ENCODE results near the gene RAB44. TPM values are rescaled to one million over a fixed set of nuclear protein-coding genes. Genes with fewer than 3 reads are reported as not detected.

Gene RAB44
- total and polyA plus RNA-seq, 9 of the 15 experiments (the other 6 are each of a cell fraction or from before 2014, with no cell fraction given): not detected

DNA sequence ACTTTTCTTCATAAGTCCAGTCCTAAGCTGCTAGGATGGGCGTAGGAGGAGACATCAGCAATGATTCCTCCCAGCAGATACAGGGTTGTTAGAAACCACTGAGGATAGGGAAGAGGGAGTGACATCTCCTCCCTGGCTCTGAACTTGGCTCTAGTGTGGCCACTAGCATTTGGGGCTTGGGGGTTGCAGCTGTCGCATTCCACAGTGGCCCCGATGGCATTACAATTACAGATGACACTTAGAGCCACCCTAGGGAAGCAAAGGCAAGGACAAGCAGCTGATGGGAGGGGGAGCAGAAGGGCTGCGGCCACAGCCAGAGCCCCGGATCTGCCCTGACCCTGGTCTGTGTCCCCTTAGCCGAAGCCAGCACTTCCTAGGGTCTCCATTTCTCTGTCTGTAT lies 28.6 kb upstream of the RAB44 start (continued):
- TF ChIP-seq, protein P1, sequence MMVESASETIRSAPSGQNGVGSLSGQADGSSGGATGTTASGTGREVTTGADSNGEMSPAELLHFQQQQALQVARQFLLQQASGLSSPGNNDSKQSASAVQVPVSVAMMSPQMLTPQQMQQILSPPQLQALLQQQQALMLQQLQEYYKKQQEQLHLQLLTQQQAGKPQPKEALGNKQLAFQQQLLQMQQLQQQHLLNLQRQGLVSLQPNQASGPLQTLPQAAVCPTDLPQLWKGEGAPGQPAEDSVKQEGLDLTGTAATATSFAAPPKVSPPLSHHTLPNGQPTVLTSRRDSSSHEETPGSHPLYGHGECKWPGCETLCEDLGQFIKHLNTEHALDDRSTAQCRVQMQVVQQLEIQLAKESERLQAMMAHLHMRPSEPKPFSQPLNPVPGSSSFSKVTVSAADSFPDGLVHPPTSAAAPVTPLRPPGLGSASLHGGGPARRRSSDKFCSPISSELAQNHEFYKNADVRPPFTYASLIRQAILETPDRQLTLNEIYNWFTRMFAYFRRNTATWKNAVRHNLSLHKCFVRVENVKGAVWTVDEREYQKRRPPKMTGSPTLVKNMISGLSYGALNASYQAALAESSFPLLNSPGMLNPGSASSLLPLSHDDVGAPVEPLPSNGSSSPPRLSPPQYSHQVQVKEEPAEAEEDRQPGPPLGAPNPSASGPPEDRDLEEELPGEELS (CRISPR knock-in tag; IDR thresholded peaks at IDR 0.05; ENCODE audit: borderline replicate concordance): no peak
- TF ChIP-seq NCOR1 (IDR thresholded peaks at IDR 0.05) (no peak), ARID1B (IDR thresholded peaks at IDR 0.05) (no peak), ZBED1 (IDR thresholded peaks at IDR 0.05) (no peak), NUFIP1 (IDR thresholded peaks at IDR 0.05; ENCODE audit: partially characterized antibody) (no peak)

DNA sequence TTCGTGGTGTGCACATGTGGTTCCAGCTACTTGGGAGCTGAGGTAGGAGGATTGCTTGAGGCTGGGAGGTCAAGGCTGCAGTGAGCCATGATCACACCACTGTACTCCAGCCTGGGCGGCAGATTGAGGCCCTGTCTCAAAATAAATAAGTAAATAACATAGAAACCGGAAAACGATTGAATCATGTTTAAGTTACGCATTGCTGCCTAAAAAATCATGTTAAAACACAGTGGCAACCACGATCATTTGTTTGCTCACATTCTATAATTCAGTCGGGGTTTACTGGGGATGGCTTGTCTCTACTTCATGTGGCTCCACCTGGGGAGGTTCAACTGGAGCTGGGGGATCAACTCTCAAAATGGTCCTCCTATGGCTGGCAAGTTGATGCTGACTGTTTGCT lies 27.4 kb upstream of the RAB44 start:
- ATAC-seq (no peak), FAIRE-seq (no peak), DNase-seq (ENCODE audit: extremely low read depth in 1 of 4, low spot score in 3 of 4) (no peak)
- Histone ChIP-seq H3K27me3 (ENCODE audit: control insufficient read depth in 2 of 2, insufficient read depth in 2 of 2, low read length in 2 of 2) (peaks cover 21 to 43% of the 10 kb centered on the region in 2 experiments), H4K20me1 (replicated peaks; ENCODE audit: control insufficient read depth, insufficient read depth, low read length) (no peaks in the 10 kb centered on the region), H2AFZ (ENCODE audit: low read depth, low read length) (no peak overlapping the region), H3K9me1 (ENCODE audit: control insufficient read depth, insufficient read depth, low read length) (no peaks in the 10 kb centered on the region), H3K4me3 (no peak overlapping the region), H3K79me2 (ENCODE audit: control insufficient read depth, insufficient read depth, low read length) (no peaks in the 10 kb centered on the region), H3K9me3 (replicated peaks; ENCODE audit: control insufficient read depth, insufficient read depth, low read depth, low read length) (no peaks in the 10 kb centered on the region), H3K4me1 (replicated peaks in 1 of 2; ENCODE audit: control insufficient read depth in 2 of 2, insufficient read depth in 2 of 2, low read length in 2 of 2) (peaks cover 4 to 12% of the 10 kb centered on the region in 2 experiments; a peak in 4 of 5 replicates), H3K9ac (ENCODE audit: insufficient read depth in 1 of 2, low read depth in 2 of 2, low read length in 2 of 2) (no peak overlapping the region), H3K36me3 (ENCODE audit: control insufficient read depth, insufficient read depth, low read length) (no peaks in the 10 kb centered on the region), H3K27ac (ENCODE audit: extremely low read depth, low read depth, low read length) (no peak overlapping the region), H3K4me2 (ENCODE audit: insufficient read depth, low read length) (no peak overlapping the region)
- TF ChIP-seq MECOM (CRISPR knock-in tag; IDR thresholded peaks at IDR 0.05) (no peak), TGIF2 (CRISPR knock-in tag; IDR thresholded peaks at IDR 0.05) (no peak), TAF9B (IDR thresholded peaks at IDR 0.05; ENCODE audit: partially characterized antibody) (no peak), ZC3H11A (IDR thresholded peaks at IDR 0.05; ENCODE audit: low read depth, low read length) (no peak)
- intact Hi-C loops (cut with micrococcal nuclease) (loop anchor here (10.0 kb wide), 1 partner anchor 245 kb away; no protein-coding TSS in a partner anchor), in situ Hi-C loops (cut with MboI) (no loop called here)
- 20% methylated on average over 7 of the region's 7 CpGs for WGBS (ENCODE audit: insufficient coverage, low coverage, missing lambda C conversion rate)
- BruUV-seq (replicated peaks): no TSS peak
- ChIA-PET CTCF (ENCODE audit: low intra/inter-chr PET ratio) (no interaction called here), POLR2A (interaction anchor here (1.5 to 2.0 kb wide), 2 partner anchors 11 to 75 kb away, joined by 3 to 5 read pairs; no protein-coding TSS in a partner anchor)

Data from K562 (cell line).